Fibroblast of gingiva (primary cell): Measurements from ENCODE around the gene GRK3.
A peak's percentile ranks its signal among the peaks of the same experiment; 100 is the strongest.
"Not testable (repeated sequence)": the region's sequence is repeated elsewhere in the genome, so short reads cannot be mapped to it uniquely, and the experiment has no call there.

Source experiments
- DNase-seq: peaks from one replicate; pipeline ENCODE4 v3.0.0-alpha.2; 2011; ENCODE audit warnings: low read depth

Gene GRK3

DNA sequence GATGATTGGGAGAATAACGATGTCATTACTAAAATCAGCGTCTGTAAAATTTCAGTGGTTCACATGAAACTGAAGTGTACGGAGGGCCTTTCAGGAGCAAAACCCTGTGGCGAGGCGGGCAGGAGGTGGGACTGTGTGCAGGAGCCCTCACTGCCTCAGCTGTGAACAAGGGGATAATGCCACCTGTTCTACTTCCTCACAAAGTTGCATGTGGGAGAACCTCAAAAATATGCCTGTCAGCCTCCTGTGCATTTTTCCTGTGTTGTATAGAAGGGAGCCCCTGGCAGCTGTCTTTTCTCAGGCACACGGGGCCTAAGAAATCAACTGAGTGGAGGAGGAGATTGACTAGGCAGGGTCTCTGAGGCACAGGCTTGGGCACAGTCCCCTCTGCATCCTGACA is 134.5 kb downstream of the GRK3 start:
- DNase-seq = no peak

DNA sequence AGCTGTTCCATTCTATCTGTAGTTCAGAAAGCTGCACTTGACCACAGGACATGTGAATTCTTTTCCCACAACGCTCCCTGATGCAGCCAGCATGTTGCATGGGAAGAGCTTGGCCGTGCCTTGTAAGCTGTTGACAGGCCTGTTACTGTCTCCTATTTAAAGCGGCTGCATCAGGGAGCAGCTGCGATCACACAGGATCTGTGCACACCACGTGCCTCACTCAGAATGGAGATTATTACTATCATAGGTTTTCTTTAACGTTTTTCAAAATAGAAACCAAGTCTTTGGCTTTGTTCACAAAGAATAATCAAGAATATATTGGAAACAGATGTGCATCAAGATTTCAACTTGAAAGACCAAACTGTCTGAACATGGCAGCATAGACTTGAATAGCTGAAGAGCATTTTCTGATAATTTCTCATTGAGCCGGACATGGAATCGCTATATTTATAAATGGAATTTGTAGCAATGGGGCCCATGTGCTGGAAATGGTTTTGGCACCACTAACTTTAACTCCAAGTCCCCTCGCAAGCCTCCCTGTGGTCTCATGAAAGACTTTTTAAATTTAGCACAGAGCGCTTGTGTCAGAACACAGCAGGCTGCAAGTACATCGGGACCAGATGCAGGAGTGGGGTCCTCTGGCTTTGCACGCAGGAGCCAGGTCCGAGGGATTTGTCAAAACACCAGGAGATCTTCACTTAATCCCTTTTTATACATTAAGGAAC is 136.7 kb downstream of the GRK3 start:
- DNase-seq = peak; percentile 62

DNA sequence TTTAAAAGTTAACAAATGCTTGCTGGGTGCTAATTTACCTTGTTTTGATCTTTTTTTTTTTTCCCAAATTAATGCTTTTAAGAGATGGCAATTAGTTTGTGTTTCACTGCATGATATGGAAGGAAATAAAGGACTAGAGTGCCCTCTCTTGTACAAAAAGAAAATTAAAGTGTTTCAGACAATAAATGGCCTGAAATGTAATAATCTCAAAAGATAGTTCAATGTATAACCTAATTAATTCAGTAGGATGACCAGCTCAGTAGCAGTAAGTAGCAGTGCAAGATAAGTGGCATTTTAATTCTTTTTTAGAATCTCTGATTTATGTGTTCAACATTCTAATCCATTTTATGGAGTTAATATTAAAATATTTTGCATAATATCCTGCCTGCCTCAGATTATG is 137.6 kb downstream of the GRK3 start:
- peak; percentile 23 for DNase-seq

DNA sequence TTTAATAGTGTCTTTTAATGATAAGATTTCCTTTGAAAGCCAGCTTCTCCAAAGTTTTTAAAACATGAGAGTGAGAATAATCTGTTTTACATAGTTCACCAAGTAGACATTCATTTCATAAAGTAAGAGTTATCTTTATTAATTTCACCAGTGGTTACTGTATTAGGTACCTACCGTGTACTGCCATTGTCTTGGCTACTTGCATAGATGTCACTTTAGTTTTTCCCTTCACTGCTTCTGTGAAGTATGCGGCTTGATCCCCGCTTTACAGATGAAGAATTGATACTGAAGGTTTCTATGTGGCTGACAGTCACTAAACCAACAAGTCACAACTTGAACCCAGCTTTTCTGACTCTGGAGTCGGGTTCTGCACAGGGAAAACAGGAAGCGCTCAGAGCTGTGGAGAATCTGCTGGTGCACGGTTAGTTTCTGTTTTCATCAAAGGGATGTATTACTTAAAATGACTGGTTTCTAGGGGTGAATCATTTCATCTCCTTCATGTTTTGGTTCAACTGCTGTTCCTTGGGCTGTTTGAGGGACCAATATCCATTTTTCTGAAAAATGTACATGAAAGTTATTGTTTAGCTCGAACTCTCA is 138.2 kb downstream of the GRK3 start:
- DNase-seq = no peak

- DNase-seq = no peak
Measured at GRCh38 chr22:25704701-25705100, 140.2 kb downstream of the GRK3 start.

DNA sequence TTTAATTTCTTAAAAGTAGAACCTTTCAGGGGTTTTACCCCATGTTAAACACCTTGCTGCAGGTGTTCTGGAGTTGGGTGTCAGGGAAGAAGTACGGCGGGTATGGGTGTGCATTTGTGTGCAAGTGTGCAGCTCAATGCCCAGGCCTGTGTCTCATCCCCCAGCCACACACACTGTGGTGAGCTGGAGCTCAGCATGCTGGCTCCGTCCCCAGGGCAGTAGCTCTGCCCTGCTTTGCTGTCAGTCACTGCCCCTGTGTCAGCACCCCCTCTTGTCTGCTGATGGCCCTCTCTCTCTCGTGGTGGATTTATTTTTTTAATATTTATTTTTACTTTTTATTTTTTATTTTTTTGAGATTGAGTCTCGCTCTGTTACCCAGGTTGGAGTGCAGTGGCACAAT is 141.7 kb downstream of the GRK3 start:
- DNase-seq = no peak

DNA sequence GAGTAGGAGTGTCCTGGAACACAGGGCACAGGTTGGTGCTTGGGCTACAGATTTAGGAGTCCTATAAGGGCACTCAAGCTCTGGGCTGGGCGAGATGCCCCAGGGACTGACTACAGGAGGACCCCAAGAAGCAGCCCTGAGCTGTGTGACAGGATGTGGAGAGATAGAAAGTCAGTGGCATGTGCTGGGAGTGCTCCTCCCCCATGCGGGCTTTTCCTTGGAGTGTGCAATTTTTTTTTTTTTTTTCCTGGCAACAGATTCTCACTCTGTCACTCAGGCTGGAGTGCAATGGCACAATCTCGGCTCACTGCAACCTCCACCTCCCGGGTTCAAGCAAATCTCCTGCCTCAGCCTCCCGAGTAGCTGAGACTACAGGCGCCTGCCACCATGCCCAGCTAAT is 144.0 kb downstream of the GRK3 start:
- not testable (repeated sequence) for DNase-seq

- DNase-seq = no peak
Measured at GRCh38 chr22:25709758-25710157, 145.3 kb downstream of the GRK3 start.

DNA sequence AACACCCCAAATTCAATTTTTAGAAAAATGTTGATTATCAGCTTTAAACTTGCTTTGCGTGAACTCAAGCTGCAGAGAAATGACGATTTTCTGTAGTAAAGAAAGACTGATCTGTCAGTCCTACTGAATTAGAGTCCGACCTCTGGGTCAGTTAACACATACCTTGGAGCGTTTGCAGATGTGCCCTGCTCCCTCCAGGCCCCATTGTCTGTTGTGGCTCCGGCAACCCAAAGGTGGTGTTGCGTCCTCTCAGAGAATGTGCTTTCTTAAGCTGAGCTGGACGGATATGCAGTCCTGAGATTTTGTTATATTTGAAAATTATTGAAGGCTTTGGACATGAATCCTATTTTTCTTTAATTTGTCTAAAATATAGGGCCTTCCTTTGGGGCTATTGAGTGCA is 146.0 kb downstream of the GRK3 start:
- no peak for DNase-seq

DNA sequence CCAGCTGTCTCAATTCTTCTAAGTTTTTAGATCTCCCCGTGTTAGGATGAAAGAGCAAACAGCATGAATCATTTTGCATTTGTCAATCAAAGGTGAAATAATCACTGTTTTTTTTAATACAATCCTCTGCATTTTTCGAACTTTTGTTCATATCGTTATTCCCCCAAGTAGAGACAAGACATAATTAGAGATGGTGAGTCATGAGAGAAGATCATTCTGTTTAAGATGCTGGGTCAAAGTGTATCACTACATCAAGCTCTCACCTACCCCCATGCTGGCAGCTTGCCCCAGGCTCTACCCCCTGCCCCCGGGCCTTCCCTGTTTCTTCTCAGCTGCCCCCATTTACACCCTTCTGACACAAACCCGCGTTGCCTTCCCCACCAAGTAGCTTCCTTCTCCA is 147.0 kb downstream of the GRK3 start:
- no peak for DNase-seq

DNA sequence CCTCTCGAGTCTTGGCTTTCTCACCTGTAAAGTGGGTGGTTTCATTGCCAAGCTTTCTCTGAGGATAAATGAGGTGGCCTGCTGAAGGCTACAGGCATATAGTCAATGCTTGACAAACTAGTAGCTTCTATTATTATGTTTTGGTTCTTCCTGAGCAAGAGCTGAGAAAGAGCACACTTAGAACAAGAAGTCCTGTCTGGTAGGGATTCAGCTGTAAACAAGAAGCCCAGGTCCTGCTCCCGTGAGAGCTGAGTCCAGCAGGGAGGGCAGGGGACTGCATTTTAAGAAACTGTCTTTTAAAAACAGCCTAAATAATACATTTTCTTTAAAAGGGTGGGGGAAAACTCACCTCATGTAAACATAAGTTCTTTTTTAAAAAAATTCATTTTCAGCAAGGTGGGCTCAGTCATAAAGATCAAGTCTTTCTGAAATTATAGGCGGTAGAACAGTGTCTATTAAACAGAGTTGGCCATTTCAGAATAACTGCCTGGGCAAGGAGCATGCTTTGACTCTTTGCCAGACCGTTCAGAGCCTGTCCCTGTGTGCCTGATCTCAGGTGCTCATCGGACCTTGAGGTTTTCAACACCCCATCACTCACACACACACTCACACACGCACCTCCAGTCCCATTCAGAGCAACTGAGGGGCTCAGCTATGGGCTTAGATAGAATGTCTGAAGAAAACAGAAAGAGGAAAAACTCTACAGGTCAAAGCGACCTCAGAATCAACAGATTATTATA is 148.4 kb downstream of the GRK3 start:
- DNase-seq = no peak

GRCh38 chr22:25714070-25714469 is 149.6 kb downstream of the GRK3 start:
- DNase-seq = no peak

- DNase-seq = no peak
Measured at GRCh38 chr22:25714739-25715138, 150.3 kb downstream of the GRK3 start.

DNA sequence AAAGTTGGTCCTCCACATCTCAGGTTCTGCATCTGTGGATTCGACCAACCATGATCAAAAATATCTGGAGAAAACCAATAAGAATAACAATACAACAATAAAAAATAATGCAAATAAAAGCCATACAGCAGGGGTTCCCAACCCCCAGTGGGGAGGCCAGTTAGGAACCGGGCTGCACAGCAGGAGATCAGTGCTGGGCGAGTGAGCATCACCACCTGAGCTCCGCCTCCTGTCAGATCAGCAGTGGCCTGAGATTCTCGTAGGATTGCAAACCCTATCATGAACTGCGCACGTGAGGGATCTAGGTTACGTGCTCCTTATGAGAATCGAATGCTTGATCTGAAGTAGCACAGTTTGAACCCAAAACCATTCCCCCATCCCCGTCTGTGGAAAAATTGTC is 152.2 kb downstream of the GRK3 start:
- DNase-seq = no peak

DNA sequence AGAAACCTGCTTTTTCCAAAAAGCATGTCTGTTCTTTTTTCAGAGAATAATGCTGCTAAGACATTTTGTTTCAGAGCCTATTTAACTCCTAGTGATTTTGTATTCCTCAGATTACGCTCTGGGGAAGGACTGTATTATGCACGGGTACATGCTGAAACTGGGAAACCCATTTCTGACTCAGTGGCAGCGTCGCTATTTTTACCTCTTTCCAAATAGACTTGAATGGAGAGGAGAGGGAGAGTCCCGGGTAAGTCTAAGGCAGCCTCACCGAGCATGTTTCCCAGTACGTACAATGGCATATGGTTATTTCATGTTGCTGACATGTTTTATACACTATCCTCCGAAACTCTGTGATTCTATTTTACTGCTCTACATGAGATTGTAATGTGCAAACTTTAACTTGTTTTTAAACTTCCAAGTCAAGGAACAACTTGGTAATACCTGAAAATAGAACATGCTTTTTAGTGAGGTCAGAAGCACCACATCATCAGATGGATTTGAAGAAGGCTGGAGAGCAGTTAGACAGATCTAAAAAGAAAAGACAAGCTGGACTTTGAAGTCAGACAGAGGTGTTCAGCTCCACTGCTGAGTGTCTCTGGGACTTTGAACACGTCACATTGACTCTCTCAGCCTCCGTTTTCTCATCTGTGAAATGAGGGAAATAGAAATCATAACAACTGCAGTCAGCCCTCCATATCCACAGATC is 153.8 kb downstream of the GRK3 start:
- no peak for DNase-seq

- DNase-seq = no peak
Measured at GRCh38 chr22:25722223-25722622, 157.7 kb downstream of the GRK3 start.

GRCh38 chr22:25722626-25723025 is 158.2 kb downstream of the GRK3 start:
- DNase-seq = no peak

DNA sequence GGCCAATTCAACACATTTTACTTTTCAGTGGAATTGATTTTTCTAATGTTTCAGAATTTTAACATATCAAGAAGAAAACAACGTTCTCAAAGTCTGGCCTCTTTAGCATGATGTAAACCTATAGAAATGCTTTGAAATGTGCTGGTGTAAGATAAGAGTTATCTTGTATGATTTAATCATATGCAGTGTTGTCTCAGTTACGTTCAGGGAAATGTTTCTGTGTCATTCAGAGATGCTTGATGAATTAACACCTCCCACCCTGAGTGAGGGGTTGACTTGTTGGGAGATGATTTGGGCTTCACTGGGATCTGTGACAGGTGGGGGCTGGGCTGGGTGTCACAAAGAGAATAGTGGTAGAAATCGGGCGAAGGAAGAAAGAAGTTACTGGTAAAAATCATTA is 161.8 kb downstream of the GRK3 start:
- no peak for DNase-seq

DNA sequence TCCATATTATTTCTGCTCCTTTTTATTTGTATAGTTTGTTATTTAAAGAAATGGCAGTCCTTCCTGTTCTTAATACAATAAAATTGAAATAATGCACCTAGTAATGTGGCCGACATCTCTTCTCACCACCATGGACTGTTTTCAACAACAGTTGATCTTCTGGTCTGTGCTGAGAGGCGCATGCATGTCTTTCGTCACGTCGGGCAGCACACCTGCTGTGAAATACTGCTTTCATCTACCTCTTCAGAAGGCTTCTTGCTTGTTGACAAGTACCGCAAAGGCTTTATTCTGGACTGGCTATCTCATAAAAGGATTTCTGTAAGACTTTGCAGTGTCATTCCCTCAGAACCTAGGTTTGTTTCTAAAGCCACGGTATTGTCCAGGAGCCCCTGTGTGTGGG is 163.6 kb downstream of the GRK3 start:
- no peak for DNase-seq

- no peak for DNase-seq
Measured at GRCh38 chr22:25729016-25729995, 164.8 kb downstream of the GRK3 start.

DNA sequence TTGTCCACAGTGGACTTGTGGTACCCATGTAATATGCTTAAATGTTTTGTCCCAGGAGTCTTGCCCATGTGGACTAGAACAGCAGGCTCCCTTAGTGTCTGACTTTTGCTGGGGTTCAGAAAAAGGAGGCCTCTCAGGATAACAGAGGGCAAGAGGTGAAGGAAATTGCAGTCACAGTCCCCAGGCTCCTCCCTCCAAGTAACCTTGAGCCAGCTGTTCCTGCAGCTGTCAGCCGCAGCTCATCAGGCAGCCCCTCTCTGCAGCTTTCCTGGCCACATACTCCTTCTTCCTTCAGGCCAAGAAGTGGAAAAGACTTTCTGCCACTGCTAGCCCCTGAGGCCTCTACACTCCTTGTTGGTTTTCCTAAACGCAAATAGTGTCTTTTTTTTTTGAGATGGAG is 171.2 kb downstream of the GRK3 start:
- no peak for DNase-seq
